Panc1 (cell line): Measurements from ENCODE around the gene LINC00632.

Experiments used
- POLR2AphosphoS5 ChIP-seq: IDR thresholded peaks from 2 replicates; pipeline ENCODE4 v1.6.1; 2012; ENCODE audit warnings: mild to moderate bottlenecking, low read depth, low read length, moderate library complexity
- TF ChIP-seq, protein P1 (sequence below): fragments of 450-650 bp; IDR thresholded peaks from 2 replicates; pipeline ENCODE4 v1.5.1; 2017; ENCODE audit warnings: mild to moderate bottlenecking
- TF ChIP-seq, protein P2 (sequence below), 2 experiments: IDR thresholded peaks; 2 replicates each; pipeline ENCODE4 v1.6.1; 2011 to 2012; ENCODE audit warnings: low read depth in 2 of 2, control low read depth in 1 of 2, low read length in 1 of 2, mild to moderate bottlenecking in 1 of 2, moderate library complexity in 1 of 2; ENCODE audit not compliant: insufficient read depth in 1 of 2

DNA sequence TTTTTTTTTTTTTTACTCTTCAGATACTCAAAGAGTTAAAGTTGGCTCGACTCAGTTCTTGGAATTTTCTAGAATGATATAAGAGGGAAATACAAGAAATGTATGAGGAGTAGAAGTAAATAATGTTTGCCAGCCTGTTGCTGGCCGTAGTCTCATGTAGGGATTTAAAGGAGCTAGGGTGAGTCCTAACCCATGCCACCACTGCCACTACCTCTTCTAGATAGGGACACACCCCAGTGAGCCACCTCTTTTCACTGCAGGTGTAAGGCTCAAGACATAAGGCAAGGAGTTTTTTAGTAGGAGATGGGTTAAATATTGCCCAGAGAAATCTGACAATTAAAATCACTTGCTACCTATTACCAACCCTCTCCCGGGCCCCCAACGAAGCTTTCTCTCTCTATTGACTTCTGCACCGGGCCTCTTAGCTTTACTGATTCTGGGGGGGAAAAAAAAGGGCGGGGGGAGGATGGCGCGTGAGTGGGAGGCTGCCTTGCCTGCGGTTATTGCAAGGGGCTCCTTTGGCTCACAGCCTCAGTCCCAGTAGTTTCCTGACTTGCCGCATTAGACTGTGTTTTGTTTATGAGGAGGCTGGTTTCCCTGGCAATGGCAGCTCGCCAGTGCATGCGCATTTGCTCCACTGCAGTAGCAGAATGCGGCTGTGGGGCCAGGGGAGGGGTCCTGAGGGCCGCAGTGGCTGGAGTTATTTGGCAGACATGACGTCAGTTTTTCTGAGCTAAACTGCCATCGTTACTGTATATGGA is 3.0 kb downstream of the LINC00632 start:
- TF ChIP-seq, protein P1, sequence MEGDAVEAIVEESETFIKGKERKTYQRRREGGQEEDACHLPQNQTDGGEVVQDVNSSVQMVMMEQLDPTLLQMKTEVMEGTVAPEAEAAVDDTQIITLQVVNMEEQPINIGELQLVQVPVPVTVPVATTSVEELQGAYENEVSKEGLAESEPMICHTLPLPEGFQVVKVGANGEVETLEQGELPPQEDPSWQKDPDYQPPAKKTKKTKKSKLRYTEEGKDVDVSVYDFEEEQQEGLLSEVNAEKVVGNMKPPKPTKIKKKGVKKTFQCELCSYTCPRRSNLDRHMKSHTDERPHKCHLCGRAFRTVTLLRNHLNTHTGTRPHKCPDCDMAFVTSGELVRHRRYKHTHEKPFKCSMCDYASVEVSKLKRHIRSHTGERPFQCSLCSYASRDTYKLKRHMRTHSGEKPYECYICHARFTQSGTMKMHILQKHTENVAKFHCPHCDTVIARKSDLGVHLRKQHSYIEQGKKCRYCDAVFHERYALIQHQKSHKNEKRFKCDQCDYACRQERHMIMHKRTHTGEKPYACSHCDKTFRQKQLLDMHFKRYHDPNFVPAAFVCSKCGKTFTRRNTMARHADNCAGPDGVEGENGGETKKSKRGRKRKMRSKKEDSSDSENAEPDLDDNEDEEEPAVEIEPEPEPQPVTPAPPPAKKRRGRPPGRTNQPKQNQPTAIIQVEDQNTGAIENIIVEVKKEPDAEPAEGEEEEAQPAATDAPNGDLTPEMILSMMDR: no peak
- TF ChIP-seq POLR2AphosphoS5: no peak
- TF ChIP-seq, protein P2, sequence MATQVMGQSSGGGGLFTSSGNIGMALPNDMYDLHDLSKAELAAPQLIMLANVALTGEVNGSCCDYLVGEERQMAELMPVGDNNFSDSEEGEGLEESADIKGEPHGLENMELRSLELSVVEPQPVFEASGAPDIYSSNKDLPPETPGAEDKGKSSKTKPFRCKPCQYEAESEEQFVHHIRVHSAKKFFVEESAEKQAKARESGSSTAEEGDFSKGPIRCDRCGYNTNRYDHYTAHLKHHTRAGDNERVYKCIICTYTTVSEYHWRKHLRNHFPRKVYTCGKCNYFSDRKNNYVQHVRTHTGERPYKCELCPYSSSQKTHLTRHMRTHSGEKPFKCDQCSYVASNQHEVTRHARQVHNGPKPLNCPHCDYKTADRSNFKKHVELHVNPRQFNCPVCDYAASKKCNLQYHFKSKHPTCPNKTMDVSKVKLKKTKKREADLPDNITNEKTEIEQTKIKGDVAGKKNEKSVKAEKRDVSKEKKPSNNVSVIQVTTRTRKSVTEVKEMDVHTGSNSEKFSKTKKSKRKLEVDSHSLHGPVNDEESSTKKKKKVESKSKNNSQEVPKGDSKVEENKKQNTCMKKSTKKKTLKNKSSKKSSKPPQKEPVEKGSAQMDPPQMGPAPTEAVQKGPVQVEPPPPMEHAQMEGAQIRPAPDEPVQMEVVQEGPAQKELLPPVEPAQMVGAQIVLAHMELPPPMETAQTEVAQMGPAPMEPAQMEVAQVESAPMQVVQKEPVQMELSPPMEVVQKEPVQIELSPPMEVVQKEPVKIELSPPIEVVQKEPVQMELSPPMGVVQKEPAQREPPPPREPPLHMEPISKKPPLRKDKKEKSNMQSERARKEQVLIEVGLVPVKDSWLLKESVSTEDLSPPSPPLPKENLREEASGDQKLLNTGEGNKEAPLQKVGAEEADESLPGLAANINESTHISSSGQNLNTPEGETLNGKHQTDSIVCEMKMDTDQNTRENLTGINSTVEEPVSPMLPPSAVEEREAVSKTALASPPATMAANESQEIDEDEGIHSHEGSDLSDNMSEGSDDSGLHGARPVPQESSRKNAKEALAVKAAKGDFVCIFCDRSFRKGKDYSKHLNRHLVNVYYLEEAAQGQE (IDR thresholded peaks at IDR 0.05; ENCODE audit: insufficient read depth in 1 of 2, low read depth in 2 of 2, low read length in 1 of 2): no peak
